ENCODE data around the gene SLC34A3. TPM values are rescaled to one million over a fixed set of nuclear protein-coding genes. Genes with fewer than 3 reads are reported as not detected.
A peak's percentile ranks its signal among the peaks of the same experiment; 100 is the strongest.
"Not testable (repeated sequence)": the region's sequence is repeated elsewhere in the genome, so short reads cannot be mapped to it uniquely, and the experiment has no call there.

The SLC34A3 gene
- total RNA-seq, 4 donors from 2014 or later: not detected

DNA sequence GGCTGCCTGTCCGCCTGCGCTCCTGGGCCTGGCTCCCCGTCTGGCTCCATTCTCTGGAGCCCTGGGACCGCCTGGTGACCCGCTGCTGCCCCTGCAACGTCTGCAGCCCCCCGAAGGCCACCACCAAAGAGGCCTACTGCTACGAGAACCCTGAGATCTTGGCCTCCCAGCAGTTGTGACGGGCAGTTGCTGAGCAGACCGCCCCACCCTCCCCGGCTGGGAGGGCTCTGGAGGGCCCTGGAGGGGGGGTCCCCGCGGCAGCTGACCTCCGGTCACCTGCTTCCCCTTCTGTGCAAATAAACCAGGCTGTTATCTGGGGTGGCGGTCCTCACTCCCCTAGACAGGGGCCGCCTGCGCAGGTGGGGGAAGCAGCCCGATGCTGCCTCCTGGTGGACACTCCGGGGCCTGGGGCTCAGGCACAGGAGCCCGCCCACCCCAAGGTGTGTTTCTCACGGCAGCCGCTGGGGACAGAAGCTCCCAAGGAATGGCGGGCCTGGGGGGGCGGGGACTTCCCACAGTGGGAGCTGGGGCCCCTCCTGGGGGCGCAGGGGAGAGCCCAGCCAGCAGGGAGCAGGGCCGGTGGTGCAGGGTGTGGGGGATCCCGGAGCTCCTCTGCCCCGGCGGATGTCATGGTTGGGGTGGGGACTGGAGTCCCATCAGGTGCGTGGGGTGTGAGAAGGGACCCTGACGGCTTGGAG lies 5.7 kb downstream of the SLC34A3 start:
- peaks cover 37% of the 10 kb centered on the region for H3K27me3 ChIP-seq
- in situ Hi-C loops (cut with MboI; ENCODE audit: low pct_ligation_motif_present in 1 of 4, low pct_unique_long_range_greater_than_20kb in 1 of 4, low sequenced_read_pairs in 3 of 4) (loop anchor here in 1 of 4 donors (10.0 kb wide), 1 partner anchor 112 kb away; no protein-coding TSS in a partner anchor), intact Hi-C loops (cut with DNase I; ENCODE audit: low total_unique reads) (no loop called here)
- H3K9me3 ChIP-seq: no peaks in the 10 kb centered on the region
- TF ChIP-seq EP300 (IDR thresholded peaks at IDR 0.05; ENCODE audit: low read depth): no peak
- TF ChIP-seq, protein P1, sequence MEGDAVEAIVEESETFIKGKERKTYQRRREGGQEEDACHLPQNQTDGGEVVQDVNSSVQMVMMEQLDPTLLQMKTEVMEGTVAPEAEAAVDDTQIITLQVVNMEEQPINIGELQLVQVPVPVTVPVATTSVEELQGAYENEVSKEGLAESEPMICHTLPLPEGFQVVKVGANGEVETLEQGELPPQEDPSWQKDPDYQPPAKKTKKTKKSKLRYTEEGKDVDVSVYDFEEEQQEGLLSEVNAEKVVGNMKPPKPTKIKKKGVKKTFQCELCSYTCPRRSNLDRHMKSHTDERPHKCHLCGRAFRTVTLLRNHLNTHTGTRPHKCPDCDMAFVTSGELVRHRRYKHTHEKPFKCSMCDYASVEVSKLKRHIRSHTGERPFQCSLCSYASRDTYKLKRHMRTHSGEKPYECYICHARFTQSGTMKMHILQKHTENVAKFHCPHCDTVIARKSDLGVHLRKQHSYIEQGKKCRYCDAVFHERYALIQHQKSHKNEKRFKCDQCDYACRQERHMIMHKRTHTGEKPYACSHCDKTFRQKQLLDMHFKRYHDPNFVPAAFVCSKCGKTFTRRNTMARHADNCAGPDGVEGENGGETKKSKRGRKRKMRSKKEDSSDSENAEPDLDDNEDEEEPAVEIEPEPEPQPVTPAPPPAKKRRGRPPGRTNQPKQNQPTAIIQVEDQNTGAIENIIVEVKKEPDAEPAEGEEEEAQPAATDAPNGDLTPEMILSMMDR (IDR thresholded peaks at IDR 0.05): peak; percentile 99 to 100 (median 100)
- H3K4me1 ChIP-seq: peaks cover 34 to 52% (median 44%) of the 10 kb centered on the region in 4 donors
- H3K36me3 ChIP-seq: no peaks in the 10 kb centered on the region
- H3K4me3 ChIP-seq: peak overlapping the region in 1 of 4 donors; percentile 26
- peak; percentile 93 for DNase-seq
- peak overlapping the region in 3 of 4 donors; percentile 99 to 100 (median 99) for H3K27ac ChIP-seq
- 6% methylated on average over 23 of the region's 31 CpGs; no CpG with 5 or more reads in 1 of the 2 donors for WGBS, 2 donors (ENCODE audit: low coverage in 1 of 2)

DNA sequence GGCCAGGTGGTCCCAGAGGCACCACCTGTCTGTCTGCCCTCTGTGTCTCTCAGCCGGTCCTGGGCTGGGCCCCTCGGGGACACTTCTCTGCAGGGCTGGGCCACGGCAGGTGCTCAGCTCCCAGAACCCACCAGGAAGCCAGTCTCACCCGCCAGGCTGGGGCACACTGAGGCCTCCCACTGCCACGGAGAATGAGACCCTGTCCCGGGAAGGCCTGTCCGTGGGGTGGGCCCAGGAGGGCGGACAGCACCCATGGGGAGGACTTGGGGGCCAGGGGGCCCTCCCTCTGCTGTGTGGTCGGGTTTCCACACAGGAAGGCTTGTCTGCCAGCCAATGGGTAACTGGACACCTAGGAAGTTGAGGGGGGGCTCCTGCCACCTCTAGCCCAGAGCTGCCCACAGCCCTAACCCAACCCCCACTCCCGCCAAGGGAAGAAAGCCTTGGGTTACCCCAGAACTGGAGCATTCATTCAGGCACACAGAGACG lies 6.3 kb downstream of the SLC34A3 start:
- peaks cover 31% of the 10 kb centered on the region for H3K27me3 ChIP-seq
- no peak for DNase-seq
- intact Hi-C loops (cut with DNase I; ENCODE audit: low total_unique reads): no loop called here
- peak overlapping the region in 1 of 4 donors; percentile 26 for H3K4me3 ChIP-seq
- WGBS, 2 donors (ENCODE audit: low coverage in 1 of 2): 37% methylated on average over 4 of the region's 11 CpGs; no CpG with 5 or more reads in 1 of the 2 donors
- no peaks in the 10 kb centered on the region for H3K36me3 ChIP-seq
- peaks cover 34 to 56% (median 44%) of the 10 kb centered on the region in 4 donors for H3K4me1 ChIP-seq
- TF ChIP-seq POLR2A (IDR thresholded peaks at IDR 0.05) (no peak), POLR2AphosphoS5 (IDR thresholded peaks at IDR 0.05) (no peak), EP300 (IDR thresholded peaks at IDR 0.05; ENCODE audit: low read depth) (no peak)
- TF ChIP-seq, protein P1 (IDR thresholded peaks at IDR 0.05): no peak
- peak overlapping the region; percentile 99 to 100 (median 100) for H3K27ac ChIP-seq
- in situ Hi-C loops (cut with MboI; ENCODE audit: low pct_ligation_motif_present in 1 of 4, low pct_unique_long_range_greater_than_20kb in 1 of 4, low sequenced_read_pairs in 3 of 4): loop anchor here in 1 of 4 donors (10.0 kb wide), 1 partner anchor 112 kb away; no protein-coding TSS in a partner anchor
- no peaks in the 10 kb centered on the region for H3K9me3 ChIP-seq

DNA sequence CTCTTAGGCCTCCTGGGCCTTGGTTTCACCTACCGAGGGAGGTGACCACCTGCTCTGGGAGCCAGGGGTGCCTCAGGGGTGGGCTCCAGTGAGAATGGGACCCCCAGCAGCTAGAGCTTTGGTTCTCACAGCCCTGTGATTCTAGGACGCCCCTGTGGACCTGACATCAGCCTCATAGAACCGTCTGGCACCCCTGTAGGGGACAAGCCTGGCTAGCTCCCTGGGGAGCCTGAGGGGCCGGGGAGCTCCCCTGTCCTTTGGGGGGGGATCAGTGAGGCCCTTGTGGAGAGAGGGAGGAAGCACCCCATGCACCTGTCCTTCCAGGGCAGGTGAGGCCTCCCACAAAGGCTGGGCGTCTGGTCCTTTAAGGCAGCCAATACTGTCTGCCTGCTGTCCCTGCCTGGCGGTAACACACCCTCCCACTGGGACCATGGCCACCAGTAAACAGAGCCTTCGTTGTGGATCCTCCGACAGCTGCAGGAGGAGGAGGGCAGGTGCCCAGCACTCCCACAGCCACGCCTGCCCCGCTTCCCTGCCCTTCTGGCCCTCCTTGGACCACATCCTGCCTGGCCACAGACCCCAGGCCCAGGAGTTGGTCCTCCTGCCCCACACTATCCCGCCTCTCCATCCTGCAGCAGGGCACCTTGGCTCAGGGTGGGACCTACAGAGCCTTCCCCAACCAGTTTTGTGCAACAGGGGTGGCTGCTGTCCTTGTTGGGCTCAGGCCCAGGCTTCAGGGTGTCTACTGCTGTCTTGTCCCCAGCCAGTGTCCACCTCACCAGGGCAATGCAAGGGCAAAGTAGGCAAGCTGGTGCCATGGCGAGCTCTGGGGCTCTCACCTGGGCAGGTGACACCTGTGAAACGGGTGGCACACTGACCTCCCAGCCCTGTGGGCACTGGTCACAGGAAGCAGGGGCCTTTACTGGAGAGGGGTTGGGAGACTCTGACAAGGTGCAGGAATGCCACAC lies 7.3 kb downstream of the SLC34A3 start:
- intact Hi-C loops (cut with DNase I; ENCODE audit: low total_unique reads): no loop called here
- Histone ChIP-seq H3K27ac (peak overlapping the region; percentile 99 to 100 (median 100)), H3K36me3 (peaks cover 0 to 5% (median 0%) of the 10 kb centered on the region in 4 donors)

DNA sequence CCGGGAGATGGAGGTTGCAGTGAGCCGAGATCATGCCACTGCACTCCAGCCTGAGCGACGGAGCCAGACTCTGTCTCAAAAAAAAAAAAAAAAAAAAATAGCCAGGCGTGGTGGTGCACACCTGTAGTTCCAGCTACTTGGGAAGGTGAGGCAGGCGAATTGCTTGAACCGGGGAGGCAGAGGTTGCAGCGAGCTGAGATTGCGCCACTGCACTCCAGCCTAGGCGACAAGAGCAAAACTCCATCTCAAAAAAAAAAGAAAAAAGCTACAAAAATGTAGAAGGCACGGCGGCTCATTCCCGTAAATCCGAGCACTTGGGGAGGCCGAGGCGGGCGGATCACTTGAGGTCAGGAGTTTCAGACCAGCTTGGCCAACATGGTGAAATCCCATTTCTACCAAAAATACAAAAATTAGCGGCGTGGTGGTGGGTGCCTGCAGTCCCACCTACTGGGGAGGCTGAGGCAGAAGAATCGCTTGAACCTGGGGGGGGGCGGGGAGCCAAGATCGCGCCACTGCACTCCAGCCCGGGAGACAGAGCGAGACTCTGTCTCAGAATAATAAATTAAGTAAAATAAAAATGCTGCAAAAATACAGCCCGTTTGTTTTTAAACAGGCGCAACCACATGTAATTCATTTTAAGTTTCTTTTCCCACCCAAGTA lies 9.0 kb downstream of the SLC34A3 start:
- intact Hi-C loops (cut with DNase I; ENCODE audit: low total_unique reads): not testable (repeated sequence)
- in situ Hi-C loops (cut with MboI; ENCODE audit: low pct_ligation_motif_present in 1 of 4, low pct_unique_long_range_greater_than_20kb in 1 of 4, low sequenced_read_pairs in 3 of 4): loop anchor here in 1 of 4 donors (10.0 kb wide), 1 partner anchor 115 kb away; no protein-coding TSS in a partner anchor
- peaks cover 44 to 65% (median 56%) of the 10 kb centered on the region in 4 donors for H3K4me1 ChIP-seq

More for the DNA sequence above, 7.3 kb downstream of the SLC34A3 start:
- in situ Hi-C loops (cut with MboI; ENCODE audit: low pct_ligation_motif_present in 1 of 4, low pct_unique_long_range_greater_than_20kb in 1 of 4, low sequenced_read_pairs in 3 of 4): loop anchor here in 1 of 4 donors (10.0 kb wide), 1 partner anchor 113 kb away; no protein-coding TSS in a partner anchor
- Histone ChIP-seq H3K4me3 (no peak overlapping the region), H3K27me3 (peaks cover 20% of the 10 kb centered on the region), H3K4me1 (peaks cover 44 to 64% (median 50%) of the 10 kb centered on the region in 4 donors), H3K9me3 (no peaks in the 10 kb centered on the region)
- TF ChIP-seq POLR2A (IDR thresholded peaks at IDR 0.05) (peak; percentile 48), EP300 (IDR thresholded peaks at IDR 0.05; ENCODE audit: low read depth) (no peak), POLR2AphosphoS5 (IDR thresholded peaks at IDR 0.05) (peak; percentile 57 to 77 (median 76))
- TF ChIP-seq, protein P1 (IDR thresholded peaks at IDR 0.05): peak in 1 of 5 experiments; percentile 21
- 57% methylated on average over 7 of the region's 13 CpGs; no CpG with 5 or more reads in 1 of the 2 donors for WGBS, 2 donors (ENCODE audit: low coverage in 1 of 2)
- DNase-seq: peak; percentile 75

More for the DNA sequence above, 9.0 kb downstream of the SLC34A3 start:
- WGBS, 2 donors (ENCODE audit: low coverage in 1 of 2): 30 to 34% methylated on average over 18 to 27 of the region's 27 CpGs
- peak overlapping the region; percentile 42 to 78 (median 70) for H3K4me3 ChIP-seq
- not testable (repeated sequence) for H3K36me3 ChIP-seq, H3K27me3 ChIP-seq, DNase-seq, H3K9me3 ChIP-seq
- peak overlapping the region; percentile 99 to 100 (median 100) for H3K27ac ChIP-seq
